ENCODE data around the gene INTS14. TPM values are rescaled to one million over a fixed set of nuclear protein-coding genes. Genes with fewer than 3 reads are reported as not detected.

INTS14 gene
- total RNA-seq, 2 experiments from 2014 or later, result 20.6 to 25.1 TPM

DNA sequence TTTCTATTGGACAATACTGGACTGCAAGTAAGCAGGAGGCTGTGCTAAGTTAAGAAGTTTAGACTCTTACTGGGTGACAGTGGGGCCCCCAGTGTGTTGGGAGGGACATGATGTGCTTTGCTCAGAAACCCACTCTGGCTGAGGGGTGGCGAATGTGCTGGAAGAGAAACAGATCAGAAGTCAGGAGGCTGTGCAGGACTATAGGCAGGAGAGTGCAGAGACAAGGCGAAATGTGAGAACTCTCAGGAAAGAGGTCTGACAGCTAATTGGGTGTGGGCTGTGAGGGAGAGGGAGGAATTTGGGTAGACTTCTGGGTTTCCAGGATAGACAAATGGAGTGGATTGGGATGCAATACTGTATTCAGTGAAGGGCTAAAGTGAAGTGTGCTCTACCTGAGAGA is 22.8 kb upstream of the INTS14 start:
- H3K4me1 Mint-ChIP-seq (ENCODE audit: low read depth), result peaks cover 10% of the 10 kb centered on the region
- TF ChIP-seq, protein P1, sequence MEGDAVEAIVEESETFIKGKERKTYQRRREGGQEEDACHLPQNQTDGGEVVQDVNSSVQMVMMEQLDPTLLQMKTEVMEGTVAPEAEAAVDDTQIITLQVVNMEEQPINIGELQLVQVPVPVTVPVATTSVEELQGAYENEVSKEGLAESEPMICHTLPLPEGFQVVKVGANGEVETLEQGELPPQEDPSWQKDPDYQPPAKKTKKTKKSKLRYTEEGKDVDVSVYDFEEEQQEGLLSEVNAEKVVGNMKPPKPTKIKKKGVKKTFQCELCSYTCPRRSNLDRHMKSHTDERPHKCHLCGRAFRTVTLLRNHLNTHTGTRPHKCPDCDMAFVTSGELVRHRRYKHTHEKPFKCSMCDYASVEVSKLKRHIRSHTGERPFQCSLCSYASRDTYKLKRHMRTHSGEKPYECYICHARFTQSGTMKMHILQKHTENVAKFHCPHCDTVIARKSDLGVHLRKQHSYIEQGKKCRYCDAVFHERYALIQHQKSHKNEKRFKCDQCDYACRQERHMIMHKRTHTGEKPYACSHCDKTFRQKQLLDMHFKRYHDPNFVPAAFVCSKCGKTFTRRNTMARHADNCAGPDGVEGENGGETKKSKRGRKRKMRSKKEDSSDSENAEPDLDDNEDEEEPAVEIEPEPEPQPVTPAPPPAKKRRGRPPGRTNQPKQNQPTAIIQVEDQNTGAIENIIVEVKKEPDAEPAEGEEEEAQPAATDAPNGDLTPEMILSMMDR (IDR thresholded peaks at IDR 0.05), result no peak
- ChIA-PET POLR2A (no interaction called here), CTCF (interaction anchor here (0.5 kb wide), 1 partner anchor 653 kb away, joined by 3 read pairs; no protein-coding TSS in a partner anchor)
- H3K27me3 Mint-ChIP-seq, result no peaks in the 10 kb centered on the region
- DNase-seq, result no peak
- H3K27ac Mint-ChIP-seq, result no peak overlapping the region
- H3K4me1 ChIP-seq (ENCODE audit: insufficient read depth, low read length), result peaks cover 9% of the 10 kb centered on the region
- H3K4me3 Mint-ChIP-seq, result no peak overlapping the region
- H3K36me3 ChIP-seq (ENCODE audit: insufficient read depth, low read length), result no peaks in the 10 kb centered on the region
- H3K27ac ChIP-seq (ENCODE audit: low read depth in 1 of 2, low read length in 2 of 2), result no peak overlapping the region
- H3K27me3 ChIP-seq (ENCODE audit: control insufficient read depth in 1 of 2, insufficient read depth in 2 of 2, low read length in 2 of 2), result no peaks in the 10 kb centered on the region
- H3K9me3 ChIP-seq (ENCODE audit: control insufficient read depth in 1 of 2, insufficient read depth in 1 of 2, low read length in 2 of 2), result no peaks in the 10 kb centered on the region
- ATAC-seq (ENCODE audit: poor library complexity), result no peak
- intact Hi-C loops (cut with DNase I, micrococcal nuclease), result no loop called here
- no peak overlapping the region for H3K4me3 ChIP-seq (ENCODE audit: low read length)
- H3K36me3 Mint-ChIP-seq (ENCODE audit: low read depth), result no peaks in the 10 kb centered on the region
- H3K9me3 Mint-ChIP-seq, result no peaks in the 10 kb centered on the region

- Mint-ChIP-seq H3K27me3 (no peaks in the 10 kb centered on the region), H3K9me3 (no peaks in the 10 kb centered on the region), H3K27ac (no peak overlapping the region), H3K4me1 (ENCODE audit: low read depth) (peaks cover 6% of the 10 kb centered on the region), H3K36me3 (ENCODE audit: low read depth) (no peaks in the 10 kb centered on the region), H3K4me3 (no peak overlapping the region)
- POLR2A ChIA-PET, result no interaction called here
- CTCF ChIA-PET, result no interaction called here
- Histone ChIP-seq H3K4me1 (ENCODE audit: insufficient read depth, low read length) (peaks cover 3% of the 10 kb centered on the region), H3K27ac (ENCODE audit: low read depth in 1 of 2, low read length in 2 of 2) (no peak overlapping the region), H3K36me3 (ENCODE audit: insufficient read depth, low read length) (no peaks in the 10 kb centered on the region), H3K4me3 (ENCODE audit: low read length) (no peak overlapping the region), H3K27me3 (ENCODE audit: control insufficient read depth in 1 of 2, insufficient read depth in 2 of 2, low read length in 2 of 2) (no peaks in the 10 kb centered on the region), H3K9me3 (ENCODE audit: control insufficient read depth in 1 of 2, insufficient read depth in 1 of 2, low read length in 2 of 2) (no peaks in the 10 kb centered on the region)
- no peak for ATAC-seq (ENCODE audit: poor library complexity)
- intact Hi-C loops (cut with DNase I, micrococcal nuclease), result no loop called here
- no peak for DNase-seq
- TF ChIP-seq, protein P1 (IDR thresholded peaks at IDR 0.05), result no peak
Observed at GRCh38 chr15:65632780-65633375, 21.9 kb upstream of the INTS14 start.

DNA sequence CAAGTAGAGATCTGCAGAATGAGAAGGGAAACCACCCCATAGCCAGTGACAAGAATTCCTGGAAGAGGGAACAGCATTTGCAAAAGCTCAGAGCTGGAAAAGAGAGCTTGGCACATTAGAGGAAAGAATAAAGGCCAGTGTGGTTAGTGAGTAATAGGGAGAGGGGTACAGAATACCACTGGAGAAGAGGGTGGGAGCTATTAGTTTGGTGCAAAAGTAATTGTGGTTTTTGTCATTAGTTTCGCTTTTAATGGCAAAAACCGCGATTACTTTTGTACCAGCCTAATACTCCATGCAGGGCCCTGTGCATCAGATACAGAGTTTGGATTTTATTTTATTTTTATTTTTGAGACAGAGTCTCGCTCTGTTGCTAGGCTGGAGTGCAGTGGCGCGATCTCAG is 20.6 kb upstream of the INTS14 start:
- H3K27me3 ChIP-seq (ENCODE audit: control insufficient read depth in 1 of 2, insufficient read depth in 2 of 2, low read length in 2 of 2), result no peaks in the 10 kb centered on the region
- H3K36me3 ChIP-seq (ENCODE audit: insufficient read depth, low read length), result no peaks in the 10 kb centered on the region
- POLR2A ChIA-PET, result interaction anchor here (0.6 to 1.0 kb wide), 2 partner anchors 115 to 252 kb away, joined by 3 to 4 read pairs; no protein-coding TSS in a partner anchor
- H3K4me1 ChIP-seq (ENCODE audit: insufficient read depth, low read length), result peaks cover 3% of the 10 kb centered on the region
- no peaks in the 10 kb centered on the region for H3K27me3 Mint-ChIP-seq
- intact Hi-C loops (cut with DNase I, micrococcal nuclease), result no loop called here
- peak overlapping the region; percentile 62 for H3K4me3 Mint-ChIP-seq
- no peak overlapping the region for H3K27ac ChIP-seq (ENCODE audit: low read depth in 1 of 2, low read length in 2 of 2)
- ATAC-seq (ENCODE audit: poor library complexity), result no peak
- no peaks in the 10 kb centered on the region for H3K9me3 ChIP-seq (ENCODE audit: control insufficient read depth in 1 of 2, insufficient read depth in 1 of 2, low read length in 2 of 2)
- H3K36me3 Mint-ChIP-seq (ENCODE audit: low read depth), result no peaks in the 10 kb centered on the region
- TF ChIP-seq, protein P1 (IDR thresholded peaks at IDR 0.05), result no peak
- H3K4me1 Mint-ChIP-seq (ENCODE audit: low read depth), result peaks cover 6% of the 10 kb centered on the region
- DNase-seq, result peak in 1 of 14 experiments; percentile 24
- no peak overlapping the region for H3K27ac Mint-ChIP-seq
- no peaks in the 10 kb centered on the region for H3K9me3 Mint-ChIP-seq
- H3K4me3 ChIP-seq (ENCODE audit: low read length), result peak overlapping the region; percentile 3
- CTCF ChIA-PET, result no interaction called here
